Measurements from ENCODE around the gene C6orf47.

C6orf47 gene

DNA sequence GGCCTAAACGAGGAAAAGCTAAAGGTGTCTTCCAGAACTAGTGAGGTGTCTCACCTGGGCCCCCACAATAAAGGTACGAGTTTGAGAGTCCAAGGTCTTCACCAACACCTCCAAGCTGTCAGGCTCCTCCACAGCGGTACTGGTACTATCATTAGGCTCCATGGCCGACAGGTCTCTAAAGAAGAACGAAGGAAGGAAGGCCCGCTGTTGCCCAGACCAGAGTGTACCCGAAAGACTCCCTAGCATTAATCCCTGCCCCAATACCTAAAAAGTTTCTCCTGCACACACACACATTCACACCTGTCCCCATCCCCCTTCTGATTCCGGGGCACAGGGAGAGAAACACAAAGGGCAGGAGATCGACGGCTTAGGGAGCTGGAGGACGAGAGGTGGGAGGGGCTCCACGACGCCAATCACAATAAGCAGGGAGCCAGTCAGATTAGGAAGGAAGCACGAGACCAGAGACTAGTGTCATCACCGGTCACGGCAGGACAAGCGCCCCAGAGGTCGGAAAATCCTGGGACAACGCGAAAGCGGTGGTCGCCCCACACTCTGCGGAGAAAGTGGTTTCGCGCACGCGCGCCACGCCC is 8.9 kb downstream of the C6orf47 start:
- Histone ChIP-seq H3K79me2 (peaks cover 19% of the 10 kb centered on the region), H3K27ac (peak overlapping the region; percentile 99), H3K9ac (no peak overlapping the region), H3K36me3 (ENCODE audit: control insufficient read depth, insufficient read depth, low read length) (no peaks in the 10 kb centered on the region), H3K4me1 (peaks cover 12% of the 10 kb centered on the region), H3K4me2 (ENCODE audit: low read length) (peak overlapping the region; percentile 88), H3K4me3 (ENCODE audit: low read depth, low read length) (peak overlapping the region; percentile 87), H3K27me3 (ENCODE audit: control insufficient read depth, insufficient read depth, low read length) (no peaks in the 10 kb centered on the region), H3K9me3 (ENCODE audit: control insufficient read depth, low read length) (no peaks in the 10 kb centered on the region), H2AFZ (peak overlapping the region; percentile 88)
- TF ChIP-seq CTCF (IDR thresholded peaks at IDR 0.05): no peak

GRCh38 chr6:31645325-31645724 is 15.3 kb downstream of the C6orf47 start:
- Histone ChIP-seq H3K27me3 (ENCODE audit: control insufficient read depth, insufficient read depth, low read length) (no peaks in the 10 kb centered on the region), H3K9ac (no peak overlapping the region), H3K4me1 (no peaks in the 10 kb centered on the region), H3K4me2 (ENCODE audit: low read length) (no peak overlapping the region), H3K36me3 (ENCODE audit: control insufficient read depth, insufficient read depth, low read length) (no peaks in the 10 kb centered on the region), H3K4me3 (ENCODE audit: low read depth, low read length) (no peak overlapping the region), H3K79me2 (peaks cover 10% of the 10 kb centered on the region), H3K27ac (no peak overlapping the region), H2AFZ (no peak overlapping the region), H3K9me3 (ENCODE audit: control insufficient read depth, low read length) (no peaks in the 10 kb centered on the region)
- no peak for TF ChIP-seq CTCF (IDR thresholded peaks at IDR 0.05)

- Histone ChIP-seq H3K27ac (no peak overlapping the region), H2AFZ (no peak overlapping the region), H3K4me1 (no peaks in the 10 kb centered on the region), H3K79me2 (peaks cover 6% of the 10 kb centered on the region), H3K27me3 (ENCODE audit: control insufficient read depth, insufficient read depth, low read length) (no peaks in the 10 kb centered on the region), H3K4me2 (ENCODE audit: low read length) (no peak overlapping the region), H3K9ac (no peak overlapping the region), H3K4me3 (ENCODE audit: low read depth, low read length) (no peak overlapping the region), H3K36me3 (ENCODE audit: control insufficient read depth, insufficient read depth, low read length) (no peaks in the 10 kb centered on the region), H3K9me3 (ENCODE audit: control insufficient read depth, low read length) (no peaks in the 10 kb centered on the region)
- TF ChIP-seq CTCF (IDR thresholded peaks at IDR 0.05): no peak
These were observed 16.6 kb downstream of the C6orf47 start for GRCh38 chr6:31643818-31644454.

GRCh38 chr6:31642798-31643570 is 17.6 kb downstream of the C6orf47 start:
- H3K9me3 ChIP-seq (ENCODE audit: control insufficient read depth, low read length): no peaks in the 10 kb centered on the region
- TF ChIP-seq CTCF (IDR thresholded peaks at IDR 0.05): no peak
- no peaks in the 10 kb centered on the region for H3K4me1 ChIP-seq
- no peak overlapping the region for H3K4me3 ChIP-seq (ENCODE audit: low read depth, low read length)
- H3K27ac ChIP-seq: no peak overlapping the region
- H3K9ac ChIP-seq: no peak overlapping the region
- no peaks in the 10 kb centered on the region for H3K79me2 ChIP-seq
- no peak overlapping the region for H2AFZ ChIP-seq
- H3K4me2 ChIP-seq (ENCODE audit: low read length): no peak overlapping the region
- no peaks in the 10 kb centered on the region for H3K27me3 ChIP-seq (ENCODE audit: control insufficient read depth, insufficient read depth, low read length)
- H3K36me3 ChIP-seq (ENCODE audit: control insufficient read depth, insufficient read depth, low read length): no peaks in the 10 kb centered on the region
